ENCODE data around the gene AGER.
"Not testable (repeated sequence)": the region's sequence is repeated elsewhere in the genome, so short reads cannot be mapped to it uniquely, and the experiment has no call there.

Gene AGER

GRCh38 chr6:32146687-32147086, 37.4 kb downstream of the AGER start:
- DNase-seq = no peak

GRCh38 chr6:32146287-32146686, 37.8 kb downstream of the AGER start:
- DNase-seq = no peak

DNA sequence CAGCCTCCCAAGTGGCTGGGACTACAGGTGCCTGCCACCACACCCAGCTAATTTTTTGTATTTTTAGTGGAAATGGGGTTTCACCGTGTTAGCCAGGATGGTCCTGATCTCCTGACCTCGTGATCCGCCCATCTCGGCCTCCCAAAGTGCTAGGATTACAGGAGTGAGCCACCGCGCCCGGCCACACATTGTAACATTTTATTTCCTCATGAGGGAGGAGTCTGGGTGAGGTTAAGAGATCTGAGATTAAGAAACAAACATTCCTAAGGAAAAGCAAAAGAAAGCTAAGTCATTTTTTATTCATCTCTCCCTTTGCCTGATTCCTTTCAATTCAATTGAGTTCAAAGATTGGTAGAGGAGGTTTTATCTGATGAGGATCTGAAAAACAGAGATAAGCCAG, 39.8 kb downstream of the AGER start:
- DNase-seq = not testable (repeated sequence)

DNA sequence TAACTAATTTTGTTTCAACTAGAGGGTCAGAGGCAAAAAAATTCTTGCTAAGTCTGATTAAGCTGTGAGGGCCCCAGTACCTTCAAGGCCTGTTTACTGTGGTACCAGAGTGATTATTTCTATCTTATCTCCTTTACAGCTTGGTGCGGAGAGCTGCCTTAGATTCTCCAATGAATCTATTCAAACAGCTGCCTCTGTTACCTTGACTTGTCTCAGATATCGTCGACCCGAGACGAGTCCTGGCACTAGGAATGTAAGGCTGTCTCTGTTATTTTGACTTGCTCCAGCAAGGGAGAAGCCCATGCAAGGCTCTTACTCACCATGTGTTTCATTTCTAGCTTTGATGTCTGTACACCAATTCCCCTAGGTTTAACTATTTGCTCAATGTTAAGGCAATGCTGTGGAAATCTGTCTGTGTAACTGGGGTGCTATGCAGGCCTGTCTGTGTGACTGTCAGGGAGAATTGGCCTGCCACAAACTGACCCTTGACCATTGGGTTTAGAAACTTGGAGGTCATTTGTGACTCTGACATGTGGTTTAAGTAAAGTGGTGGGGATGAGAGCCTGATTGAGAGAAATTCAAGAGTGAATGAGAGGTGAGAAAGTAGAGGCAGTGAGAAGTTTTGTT, 43.5 kb downstream of the AGER start:
- no peak for DNase-seq

GRCh38 chr6:32139590-32139989, 44.5 kb downstream of the AGER start:
- DNase-seq = no peak

DNA sequence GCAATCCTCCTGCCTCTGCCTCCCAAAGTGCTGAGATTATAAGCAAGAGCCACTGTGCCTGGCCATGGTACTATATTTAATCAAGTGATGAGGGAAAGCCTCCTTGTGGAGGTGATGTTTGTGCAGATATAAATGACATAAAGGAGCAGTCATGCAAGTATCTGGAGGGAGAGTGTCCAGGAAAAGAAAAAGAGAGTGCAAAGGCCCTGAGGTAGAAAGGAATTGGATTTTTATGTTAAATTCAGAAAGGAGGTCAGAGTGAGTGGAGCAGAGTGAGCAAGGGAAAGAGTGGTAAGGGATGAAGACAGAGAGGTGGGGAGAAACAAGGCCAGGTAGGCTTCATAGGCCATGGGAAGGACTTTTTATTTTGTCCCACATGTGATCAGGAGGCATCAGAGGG, 46.6 kb downstream of the AGER start:
- DNase-seq = no peak

- DNase-seq = no peak
Measured at GRCh38 chr6:32133786-32134185, 50.3 kb downstream of the AGER start.

DNA sequence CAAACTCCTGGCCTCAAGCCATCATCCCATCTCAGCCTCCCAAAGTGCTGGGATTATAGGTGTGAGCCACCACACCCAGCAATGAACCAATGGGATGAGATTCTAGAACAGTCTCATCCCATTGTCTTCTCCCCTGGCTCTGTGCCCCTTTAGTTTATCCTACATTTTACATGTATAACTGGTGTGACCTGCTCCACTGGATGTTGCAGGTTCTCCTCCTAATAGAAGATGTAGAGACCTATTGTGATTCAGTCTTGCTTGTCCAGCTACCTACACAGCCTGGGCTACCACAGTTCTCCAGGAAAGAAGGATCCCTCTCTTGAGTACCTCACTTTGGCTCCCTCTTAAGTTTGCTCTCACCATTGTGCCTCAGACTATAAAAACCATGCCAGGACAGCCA, 51.9 kb downstream of the AGER start:
- no peak for DNase-seq

GRCh38 chr6:32131439-32131948, 52.6 kb downstream of the AGER start:
- no peak for DNase-seq

All from NCI-H2081 treated with DMSO at 0.1 percent for 48 hours (cell line).